Thoracic aorta (tissue), 2 donors: ENCODE data around the gene TP53RK. TPM values are rescaled to one million over a fixed set of nuclear protein-coding genes. Genes with fewer than 3 reads are reported as not detected.

ENCODE experiments used
- ATAC-seq: fragments of 150-250 bp; one replicate; pipeline ENCODE4 v1.8.0; 2017; ENCODE audit warnings: low read depth; ENCODE audit not compliant: insufficient number of reproducible peaks, low FRiP score
- DNase-seq: peaks from one replicate; pipeline ENCODE4 v3.0.0-alpha.2; 2020; ENCODE audit warnings: low spot score
- H3K27ac ChIP-seq, 2 donors: fragments of 200-600 bp; sonication (generic); 1 replicate in 1 of 2; 2 replicates in 1 of 2; pipeline ENCODE4 v1.5.1; 2016; ENCODE audit warnings: mild to moderate bottlenecking in 2 of 2, moderate library complexity in 2 of 2
- H3K27me3 ChIP-seq: fragments of 200-600 bp; sonication (generic); replicated peaks from 2 replicates; pipeline ENCODE4 v1.6.0; 2016; ENCODE audit warnings: mild to moderate bottlenecking; ENCODE audit not compliant: insufficient read depth
- H3K36me3 ChIP-seq: fragments of 200-600 bp; sonication (generic); one replicate; pipeline ENCODE4 v1.5.1; 2016
- H3K4me1 ChIP-seq, 2 donors: fragments of 200-600 bp; sonication (generic); 1 replicate in 1 of 2; 2 replicates in 1 of 2; pipeline versions ENCODE4 v1.5.1 to v1.6.0; 2016; ENCODE audit warnings: low read depth in 2 of 2, mild to moderate bottlenecking in 1 of 2; ENCODE audit not compliant: control insufficient read depth in 1 of 2
- H3K4me3 ChIP-seq: fragments of 200-600 bp; sonication (generic); 2 replicates; pipeline ENCODE4 v1.5.1; 2016; ENCODE audit warnings: mild to moderate bottlenecking
- H3K9me3 ChIP-seq: fragments of 200-600 bp; sonication (generic); 2 replicates; pipeline ENCODE4 v1.5.1; 2016
- total RNA-seq, 2 donors: library from RNA; depleted of rRNA; stranded (reverse); fragments of >200 nt; gene quantifications; one replicate each; pipeline versions ENCODE4 v1.1.0 to v1.2.3, GENCODE V29; 2016
- TF ChIP-seq, protein P1 (sequence below): fragments of 200-600 bp; sonication (generic); IDR thresholded peaks from one replicate; pipeline ENCODE4 v1.5.1; 2019; ENCODE audit warnings: antibody characterized with exemption

TP53RK gene
- total RNA-seq, 2 donors from 2014 or later, result 19.3 to 19.9 TPM

DNA sequence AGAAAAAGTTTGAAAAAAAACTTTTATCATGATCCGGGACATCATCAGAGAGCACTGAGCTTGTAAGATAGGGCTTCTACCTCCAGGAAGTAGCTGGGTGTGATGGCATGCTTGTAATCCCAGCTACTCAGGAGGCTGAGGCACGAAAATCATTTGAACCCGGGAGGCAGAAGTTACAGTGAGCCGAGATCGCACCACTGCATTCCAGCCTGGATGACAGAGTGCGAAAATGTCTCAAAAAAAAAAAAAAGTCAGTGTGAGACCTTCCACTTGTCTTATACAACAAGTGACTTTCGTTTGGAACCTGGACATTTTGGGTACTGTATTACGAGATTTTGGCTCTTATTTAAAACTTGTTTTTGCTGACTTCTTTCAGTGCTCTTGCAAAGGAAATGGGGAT lies 32.1 kb downstream of the TP53RK start:
- H3K36me3 ChIP-seq, result no peaks in the 10 kb centered on the region
- no peaks in the 10 kb centered on the region for H3K27me3 ChIP-seq
- no peaks in the 10 kb centered on the region for H3K9me3 ChIP-seq
- no peak overlapping the region for H3K27ac ChIP-seq
- no peak overlapping the region for H3K4me3 ChIP-seq
- ATAC-seq, result no peak
- TF ChIP-seq, protein P1, sequence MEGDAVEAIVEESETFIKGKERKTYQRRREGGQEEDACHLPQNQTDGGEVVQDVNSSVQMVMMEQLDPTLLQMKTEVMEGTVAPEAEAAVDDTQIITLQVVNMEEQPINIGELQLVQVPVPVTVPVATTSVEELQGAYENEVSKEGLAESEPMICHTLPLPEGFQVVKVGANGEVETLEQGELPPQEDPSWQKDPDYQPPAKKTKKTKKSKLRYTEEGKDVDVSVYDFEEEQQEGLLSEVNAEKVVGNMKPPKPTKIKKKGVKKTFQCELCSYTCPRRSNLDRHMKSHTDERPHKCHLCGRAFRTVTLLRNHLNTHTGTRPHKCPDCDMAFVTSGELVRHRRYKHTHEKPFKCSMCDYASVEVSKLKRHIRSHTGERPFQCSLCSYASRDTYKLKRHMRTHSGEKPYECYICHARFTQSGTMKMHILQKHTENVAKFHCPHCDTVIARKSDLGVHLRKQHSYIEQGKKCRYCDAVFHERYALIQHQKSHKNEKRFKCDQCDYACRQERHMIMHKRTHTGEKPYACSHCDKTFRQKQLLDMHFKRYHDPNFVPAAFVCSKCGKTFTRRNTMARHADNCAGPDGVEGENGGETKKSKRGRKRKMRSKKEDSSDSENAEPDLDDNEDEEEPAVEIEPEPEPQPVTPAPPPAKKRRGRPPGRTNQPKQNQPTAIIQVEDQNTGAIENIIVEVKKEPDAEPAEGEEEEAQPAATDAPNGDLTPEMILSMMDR, result no peak
- DNase-seq, result no peak
- H3K4me1 ChIP-seq, result no peaks in the 10 kb centered on the region

GRCh38 chr20:46652699-46653098 lies 36.5 kb downstream of the TP53RK start:
- DNase-seq, result no peak
- Histone ChIP-seq H3K4me3 (no peak overlapping the region), H3K9me3 (no peaks in the 10 kb centered on the region), H3K36me3 (no peaks in the 10 kb centered on the region), H3K27me3 (peaks cover 3% of the 10 kb centered on the region), H3K4me1 (peaks cover 0 to 9% of the 10 kb centered on the region in 2 donors), H3K27ac (no peak overlapping the region)
- ATAC-seq, result no peak
- TF ChIP-seq, protein P1, result no peak

DNA sequence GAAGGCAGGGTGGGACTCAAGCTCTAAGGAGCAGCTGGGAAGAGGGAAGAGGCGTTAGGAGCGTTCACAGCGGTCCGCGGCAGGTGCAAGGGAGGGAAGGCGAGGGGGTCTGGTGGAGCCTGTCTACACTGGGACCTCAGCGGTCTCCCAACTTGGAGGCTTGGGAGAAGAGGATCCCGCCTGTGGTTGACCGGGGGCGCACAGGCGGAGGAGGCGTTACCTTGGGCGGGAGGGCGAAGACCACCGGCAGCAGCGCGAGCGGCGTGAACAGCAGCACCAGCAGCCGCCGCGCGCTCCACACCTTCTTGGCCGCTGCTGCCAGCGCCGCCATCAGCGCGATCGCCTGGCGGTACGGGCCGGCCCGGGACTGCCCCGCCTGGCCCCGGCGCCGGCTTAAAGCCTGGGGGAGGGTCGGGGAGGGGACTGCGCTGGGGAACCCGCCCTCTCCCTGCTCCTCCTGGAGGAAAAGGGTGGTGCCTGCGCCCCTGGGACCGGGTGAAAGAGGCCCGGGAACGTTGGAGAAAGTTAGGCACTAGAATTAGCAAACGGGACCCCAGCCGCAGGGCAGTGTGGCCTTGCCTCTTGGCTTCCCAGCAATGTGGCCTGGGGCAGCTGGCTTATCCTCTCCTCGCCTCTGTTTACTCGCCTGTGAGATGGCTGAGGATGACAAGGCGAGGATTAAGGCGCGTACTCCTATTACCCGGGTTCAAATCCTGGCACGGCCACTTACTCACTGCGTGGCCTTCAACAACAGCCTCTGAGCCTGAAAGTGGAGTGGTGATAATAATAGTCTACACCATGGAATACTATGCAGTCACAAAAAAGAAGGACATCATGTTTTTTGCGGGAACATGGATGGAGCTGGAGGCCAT lies 37.9 kb downstream of the TP53RK start, which contains the start of gene SLC13A3:
Gene SLC13A3, minus strand, starts transcription at position 369 of the 872 bp plus-strand sequence. Its CDS starts 38 bp downstream, at position 331.
- Histone ChIP-seq H3K27me3 (peaks cover 3% of the 10 kb centered on the region), H3K36me3 (no peaks in the 10 kb centered on the region), H3K4me1 (peaks cover 0 to 18% of the 10 kb centered on the region in 2 donors), H3K9me3 (no peaks in the 10 kb centered on the region), H3K27ac (no peak within 1 kb of the TSS), H3K4me3 (peak within 1 kb of the TSS; percentile 26)
- ATAC-seq (no peak), DNase-seq (no peak)
- TF ChIP-seq, protein P1, result no peak

DNA sequence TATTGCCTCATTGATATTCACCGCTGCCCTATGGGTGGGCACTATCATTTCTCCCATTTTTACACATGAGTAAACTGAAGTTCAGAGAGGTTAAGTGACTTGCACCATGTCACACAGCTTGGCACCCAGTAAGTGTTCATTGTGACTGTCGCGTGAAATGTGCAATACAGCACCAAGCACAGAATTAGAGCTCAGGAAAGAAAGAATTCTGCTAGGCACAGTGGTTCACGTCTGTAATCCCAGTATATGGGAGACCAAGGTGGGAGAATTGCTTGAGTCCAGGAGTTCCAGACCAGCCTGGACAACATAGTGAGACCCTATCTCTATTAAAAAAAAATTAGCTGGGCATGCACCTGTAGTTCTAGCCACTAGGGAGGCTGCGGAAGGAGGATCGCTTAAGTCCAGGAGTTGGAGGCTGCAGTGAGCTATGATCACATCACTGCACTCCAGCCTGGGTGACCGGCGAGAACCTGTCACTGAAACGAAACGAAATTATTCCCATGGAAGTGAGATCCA lies 38.6 kb downstream of the TP53RK start:
- DNase-seq (no peak), ATAC-seq (no peak)
- TF ChIP-seq, protein P1, result no peak
- Histone ChIP-seq H3K4me1 (peaks cover 0 to 19% of the 10 kb centered on the region in 2 donors), H3K9me3 (no peaks in the 10 kb centered on the region), H3K27me3 (peaks cover 3% of the 10 kb centered on the region), H3K27ac (no peak overlapping the region), H3K4me3 (peak overlapping the region; percentile 26), H3K36me3 (no peaks in the 10 kb centered on the region)

- H3K27ac ChIP-seq, result no peak overlapping the region
- no peak overlapping the region for H3K4me3 ChIP-seq
- H3K9me3 ChIP-seq, result no peaks in the 10 kb centered on the region
- TF ChIP-seq, protein P1, result no peak
- ATAC-seq, result no peak
- H3K36me3 ChIP-seq, result no peaks in the 10 kb centered on the region
- peaks cover 3% of the 10 kb centered on the region for H3K27me3 ChIP-seq
- H3K4me1 ChIP-seq, result peaks cover 0 to 19% of the 10 kb centered on the region in 2 donors
- DNase-seq, result no peak
Measured at GRCh38 chr20:46649965-46650542, 39.2 kb downstream of the TP53RK start.
